ENCODE results near the gene KHSRP.
"Not testable (repeated sequence)": the region's sequence is repeated elsewhere in the genome, so short reads cannot be mapped to it uniquely, and the experiment has no call there.

The KHSRP gene

GRCh38 chr19:6406401-6406800 lies 18.2 kb downstream of the KHSRP start:
- Histone ChIP-seq H3K4me3 (ENCODE audit: low read depth, low read length, poor library complexity, severe bottlenecking) (no peak overlapping the region), H3K27me3 (ENCODE audit: insufficient read depth, low read length) (no peaks in the 10 kb centered on the region), H4K20me1 (ENCODE audit: insufficient read depth, low read length) (no peaks in the 10 kb centered on the region), H3K4me2 (ENCODE audit: low read length) (no peak overlapping the region), H3K4me1 (ENCODE audit: insufficient read depth, low read length, severe bottlenecking) (no peaks in the 10 kb centered on the region), H3K9me3 (ENCODE audit: low read length) (no peaks in the 10 kb centered on the region), H3K79me2 (ENCODE audit: insufficient read depth, low read length) (no peaks in the 10 kb centered on the region), H3K36me3 (ENCODE audit: insufficient read depth, low read length) (no peaks in the 10 kb centered on the region), H3F3A (ENCODE audit: insufficient read depth, low read length) (no peaks in the 10 kb centered on the region), H2AFZ (ENCODE audit: low read length) (no peak overlapping the region), H3K9me2 (ENCODE audit: low read depth, low read length) (no peaks in the 10 kb centered on the region), H3K27ac (ENCODE audit: low read depth, low read length, poor library complexity, severe bottlenecking) (no peak overlapping the region), H3K9ac (ENCODE audit: low read length) (no peak overlapping the region)
- TF ChIP-seq CTCF (IDR thresholded peaks at IDR 0.05; ENCODE audit: low read length) (no peak), EZH2 (IDR thresholded peaks at IDR 0.05; ENCODE audit: borderline replicate concordance, low read length) (no peak)

- no peaks in the 10 kb centered on the region; the same call in 1 of the 2 replicates for H3K36me3 ChIP-seq (ENCODE audit: insufficient read depth, low read length)
- no peak overlapping the region for H2AFZ ChIP-seq (ENCODE audit: low read length)
- TF ChIP-seq EZH2 (IDR thresholded peaks at IDR 0.05; ENCODE audit: borderline replicate concordance, low read length): no peak
- TF ChIP-seq CTCF (IDR thresholded peaks at IDR 0.05; ENCODE audit: low read length): no peak
- no peaks in the 10 kb centered on the region for H3K79me2 ChIP-seq (ENCODE audit: insufficient read depth, low read length)
- H3K9me2 ChIP-seq (ENCODE audit: low read depth, low read length): no peaks in the 10 kb centered on the region
- H3K27ac ChIP-seq (ENCODE audit: low read depth, low read length, poor library complexity, severe bottlenecking): no peak overlapping the region
- no peaks in the 10 kb centered on the region; the same call in 1 of the 2 replicates for H3K27me3 ChIP-seq (ENCODE audit: insufficient read depth, low read length)
- no peaks in the 10 kb centered on the region for H3K9me3 ChIP-seq (ENCODE audit: low read length)
- H3K4me3 ChIP-seq (ENCODE audit: low read depth, low read length, poor library complexity, severe bottlenecking): no peak overlapping the region
- H3K4me1 ChIP-seq (ENCODE audit: insufficient read depth, low read length, severe bottlenecking): no peaks in the 10 kb centered on the region
- no peaks in the 10 kb centered on the region for H4K20me1 ChIP-seq (ENCODE audit: insufficient read depth, low read length)
- H3K9ac ChIP-seq (ENCODE audit: low read length): no peak overlapping the region
- H3F3A ChIP-seq (ENCODE audit: insufficient read depth, low read length): no peaks in the 10 kb centered on the region
- no peak overlapping the region for H3K4me2 ChIP-seq (ENCODE audit: low read length)
These were observed 21.6 kb downstream of the KHSRP start for GRCh38 chr19:6402837-6403608.

GRCh38 chr19:6402058-6402457 lies 22.6 kb downstream of the KHSRP start:
- TF ChIP-seq CTCF (IDR thresholded peaks at IDR 0.05; ENCODE audit: low read length): no peak
- no peak for TF ChIP-seq EZH2 (IDR thresholded peaks at IDR 0.05; ENCODE audit: borderline replicate concordance, low read length)
- H3K27ac ChIP-seq (ENCODE audit: low read depth, low read length, poor library complexity, severe bottlenecking): no peak overlapping the region
- no peaks in the 10 kb centered on the region for H3F3A ChIP-seq (ENCODE audit: insufficient read depth, low read length)
- H3K4me1 ChIP-seq (ENCODE audit: insufficient read depth, low read length, severe bottlenecking): no peaks in the 10 kb centered on the region
- no peaks in the 10 kb centered on the region for H3K9me3 ChIP-seq (ENCODE audit: low read length)
- no peaks in the 10 kb centered on the region; the same call in 1 of the 2 replicates for H3K36me3 ChIP-seq (ENCODE audit: insufficient read depth, low read length)
- no peaks in the 10 kb centered on the region for H3K79me2 ChIP-seq (ENCODE audit: insufficient read depth, low read length)
- H3K4me2 ChIP-seq (ENCODE audit: low read length): no peak overlapping the region
- no peak overlapping the region for H2AFZ ChIP-seq (ENCODE audit: low read length)
- H3K4me3 ChIP-seq (ENCODE audit: low read depth, low read length, poor library complexity, severe bottlenecking): no peak overlapping the region
- no peaks in the 10 kb centered on the region for H4K20me1 ChIP-seq (ENCODE audit: insufficient read depth, low read length)
- no peaks in the 10 kb centered on the region; the same call in 1 of the 2 replicates for H3K27me3 ChIP-seq (ENCODE audit: insufficient read depth, low read length)
- H3K9ac ChIP-seq (ENCODE audit: low read length): no peak overlapping the region
- no peaks in the 10 kb centered on the region for H3K9me2 ChIP-seq (ENCODE audit: low read depth, low read length)

GRCh38 chr19:6400062-6400944 lies 24.3 kb downstream of the KHSRP start:
- H3K4me3 ChIP-seq (ENCODE audit: low read depth, low read length, poor library complexity, severe bottlenecking); H3F3A ChIP-seq (ENCODE audit: insufficient read depth, low read length); H3K27me3 ChIP-seq (ENCODE audit: insufficient read depth, low read length); H3K9me3 ChIP-seq (ENCODE audit: low read length); H2AFZ ChIP-seq (ENCODE audit: low read length); H3K9me2 ChIP-seq (ENCODE audit: low read depth, low read length); H3K4me1 ChIP-seq (ENCODE audit: insufficient read depth, low read length, severe bottlenecking); H3K9ac ChIP-seq (ENCODE audit: low read length); H4K20me1 ChIP-seq (ENCODE audit: insufficient read depth, low read length); H3K36me3 ChIP-seq (ENCODE audit: insufficient read depth, low read length); H3K79me2 ChIP-seq (ENCODE audit: insufficient read depth, low read length); H3K27ac ChIP-seq (ENCODE audit: low read depth, low read length, poor library complexity, severe bottlenecking); H3K4me2 ChIP-seq (ENCODE audit: low read length): not testable (repeated sequence)
